Measurements from ENCODE around the gene SYTL5. TPM values are rescaled to one million over a fixed set of nuclear protein-coding genes. Genes with fewer than 3 reads are reported as not detected.

Gene SYTL5
- total RNA-seq, 3 donors from 2014 or later = 0.80 to 10.0 (median 3.9) TPM

DNA sequence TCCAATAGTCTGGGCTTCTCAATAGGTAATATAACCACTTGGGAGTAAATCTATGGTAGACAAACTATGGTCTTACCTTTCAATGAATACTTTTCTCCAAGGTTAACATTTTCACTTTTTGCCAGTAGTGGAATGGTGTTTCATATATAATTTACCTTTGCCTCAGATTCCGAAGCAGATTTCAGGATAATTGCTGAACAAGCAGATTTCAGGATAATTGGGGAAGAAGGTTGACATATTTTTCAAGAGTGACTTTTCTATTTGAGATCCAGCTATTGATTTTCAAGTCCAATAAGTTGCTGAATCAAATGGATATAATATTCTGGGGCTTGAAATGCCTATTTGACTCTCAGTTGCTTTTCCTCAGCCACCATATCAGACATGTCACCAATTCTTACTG is 63.6 kb downstream of the SYTL5 start:
- intact Hi-C loops (cut with DNase I; ENCODE audit: low total_unique reads) = no loop called here
- H3K27me3 ChIP-seq = peaks cover 0 to 13% of the 10 kb centered on the region in 2 donors
- no peak for TF ChIP-seq POLR2A (IDR thresholded peaks at IDR 0.05)
- no peak for TF ChIP-seq POLR2AphosphoS5 (IDR thresholded peaks at IDR 0.05)
- TF ChIP-seq CTCF (IDR thresholded peaks at IDR 0.05) = no peak
- no peaks in the 10 kb centered on the region for H3K36me3 ChIP-seq
- H3K9me3 ChIP-seq = no peaks in the 10 kb centered on the region
- H3K4me1 ChIP-seq = no peaks in the 10 kb centered on the region
- H3K4me3 ChIP-seq = no peak overlapping the region
- H3K27ac ChIP-seq = no peak overlapping the region
- DNase-seq (ENCODE audit: low spot score in 2 of 2) = no peak

DNA sequence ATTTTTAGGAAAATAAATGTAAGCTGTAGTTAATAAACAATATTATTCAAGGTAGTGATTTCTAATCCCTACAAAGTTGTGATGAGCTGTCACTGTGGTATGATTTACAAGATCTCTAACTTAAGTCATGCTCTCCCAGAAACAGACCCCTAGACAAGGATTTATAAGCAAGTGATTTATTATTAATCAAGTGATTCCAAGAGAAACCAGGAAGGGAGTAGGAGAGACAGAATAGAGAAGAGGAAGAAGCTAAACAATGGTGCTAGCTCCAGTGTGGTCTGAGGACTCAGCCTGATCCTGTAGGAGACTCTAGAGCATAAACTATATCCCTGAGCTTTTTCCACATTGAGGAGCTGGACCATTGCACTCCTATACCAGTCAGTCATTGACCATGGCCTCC is 73.1 kb downstream of the SYTL5 start:
- DNase-seq (ENCODE audit: low spot score in 2 of 2) = no peak
- no peaks in the 10 kb centered on the region for H3K36me3 ChIP-seq
- TF ChIP-seq POLR2A (IDR thresholded peaks at IDR 0.05) = no peak
- TF ChIP-seq CTCF (IDR thresholded peaks at IDR 0.05) = no peak
- no peak for TF ChIP-seq POLR2AphosphoS5 (IDR thresholded peaks at IDR 0.05)
- H3K9me3 ChIP-seq = no peaks in the 10 kb centered on the region
- no peaks in the 10 kb centered on the region for H3K4me1 ChIP-seq
- intact Hi-C loops (cut with DNase I; ENCODE audit: low total_unique reads) = no loop called here
- no peak overlapping the region for H3K27ac ChIP-seq
- no peak overlapping the region for H3K4me3 ChIP-seq
- peaks cover 0 to 32% of the 10 kb centered on the region in 2 donors for H3K27me3 ChIP-seq

DNA sequence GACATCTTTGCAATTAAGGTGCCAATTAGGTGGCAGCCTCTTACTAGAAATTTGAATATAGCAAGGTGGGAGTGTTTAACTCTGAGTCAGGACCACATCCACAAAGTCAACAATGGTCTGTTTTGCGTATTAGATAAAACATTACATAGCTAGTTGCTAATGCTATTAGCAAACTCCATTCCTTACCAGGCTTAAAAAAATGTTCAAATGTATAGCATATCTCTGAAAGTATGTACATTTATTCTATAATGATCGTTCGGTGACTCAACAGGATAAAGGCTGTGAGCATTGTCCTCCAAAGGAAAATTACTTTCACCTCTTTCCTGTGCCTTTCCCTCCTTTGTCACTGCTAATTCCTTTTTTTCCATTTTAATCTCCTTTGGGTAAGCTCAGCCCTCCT is 74.5 kb downstream of the SYTL5 start:
- Histone ChIP-seq H3K36me3 (no peaks in the 10 kb centered on the region), H3K9me3 (no peaks in the 10 kb centered on the region), H3K27ac (no peak overlapping the region), H3K4me1 (no peaks in the 10 kb centered on the region), H3K4me3 (no peak overlapping the region), H3K27me3 (peaks cover 0 to 29% of the 10 kb centered on the region in 2 donors)
- DNase-seq (ENCODE audit: low spot score in 2 of 2) = no peak
- TF ChIP-seq POLR2A (IDR thresholded peaks at IDR 0.05) (no peak), CTCF (IDR thresholded peaks at IDR 0.05) (no peak), POLR2AphosphoS5 (IDR thresholded peaks at IDR 0.05) (no peak)
- intact Hi-C loops (cut with DNase I; ENCODE audit: low total_unique reads) = no loop called here

- H3K36me3 ChIP-seq = no peaks in the 10 kb centered on the region
- no peak overlapping the region for H3K27ac ChIP-seq
- intact Hi-C loops (cut with DNase I; ENCODE audit: low total_unique reads) = no loop called here
- no peak overlapping the region for H3K4me3 ChIP-seq
- DNase-seq (ENCODE audit: low spot score in 2 of 2) = no peak
- no peak for TF ChIP-seq POLR2AphosphoS5 (IDR thresholded peaks at IDR 0.05)
- TF ChIP-seq POLR2A (IDR thresholded peaks at IDR 0.05) = no peak
- TF ChIP-seq CTCF (IDR thresholded peaks at IDR 0.05) = no peak
- no peaks in the 10 kb centered on the region for H3K9me3 ChIP-seq
- H3K27me3 ChIP-seq = peaks cover 0 to 36% of the 10 kb centered on the region in 2 donors
- H3K4me1 ChIP-seq = no peaks in the 10 kb centered on the region
Observed at GRCh38 chrX:38081909-38082308, 75.6 kb downstream of the SYTL5 start.

DNA sequence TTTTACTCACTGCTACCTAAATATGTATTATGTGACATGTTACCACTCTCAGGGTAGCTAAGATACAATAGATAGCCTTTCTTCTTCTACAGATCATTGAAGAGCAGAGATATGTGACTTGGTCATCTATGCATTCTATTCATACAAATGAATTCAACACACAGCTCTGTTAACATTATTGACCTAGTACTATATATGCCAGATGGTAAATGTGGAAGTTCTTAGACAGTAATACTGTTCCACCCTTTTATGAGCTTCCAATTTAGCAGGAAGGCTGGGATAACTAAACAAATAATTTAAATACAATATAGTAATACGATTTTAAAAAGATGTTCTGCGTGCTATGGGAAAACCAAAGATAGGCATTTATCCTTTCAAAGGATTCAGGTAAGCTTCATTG is 76.0 kb downstream of the SYTL5 start:
- Histone ChIP-seq H3K27ac (no peak overlapping the region), H3K36me3 (no peaks in the 10 kb centered on the region), H3K4me1 (no peaks in the 10 kb centered on the region), H3K4me3 (no peak overlapping the region), H3K9me3 (no peaks in the 10 kb centered on the region), H3K27me3 (peaks cover 0 to 38% of the 10 kb centered on the region in 2 donors)
- intact Hi-C loops (cut with DNase I; ENCODE audit: low total_unique reads) = no loop called here
- no peak for DNase-seq (ENCODE audit: low spot score in 2 of 2)
- TF ChIP-seq POLR2AphosphoS5 (IDR thresholded peaks at IDR 0.05) = no peak
- TF ChIP-seq POLR2A (IDR thresholded peaks at IDR 0.05) = no peak

DNA sequence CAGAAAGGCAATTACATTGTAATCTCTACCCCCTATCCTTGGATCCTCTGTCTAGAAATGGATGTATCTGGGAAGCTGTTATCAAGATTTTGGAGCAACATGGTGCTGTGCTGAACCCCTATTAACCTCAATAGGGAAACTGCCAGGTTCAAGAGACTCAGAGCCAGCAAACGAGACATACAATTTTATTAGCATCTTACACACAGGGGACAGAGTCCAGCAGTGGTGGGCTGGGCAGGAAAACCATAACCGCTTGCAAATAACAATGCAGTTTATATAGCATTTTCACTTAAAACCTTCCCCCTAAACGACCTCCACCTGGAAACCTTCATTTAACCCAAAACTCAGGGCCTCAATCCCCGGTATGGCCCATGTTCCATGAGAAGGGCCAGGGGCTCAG is 79.5 kb downstream of the SYTL5 start:
- no peak overlapping the region for H3K27ac ChIP-seq
- peaks cover 0 to 37% of the 10 kb centered on the region in 2 donors for H3K27me3 ChIP-seq
- no peak for TF ChIP-seq POLR2AphosphoS5 (IDR thresholded peaks at IDR 0.05)
- no peak for TF ChIP-seq CTCF (IDR thresholded peaks at IDR 0.05)
- no peaks in the 10 kb centered on the region for H3K36me3 ChIP-seq
- intact Hi-C loops (cut with DNase I; ENCODE audit: low total_unique reads) = no loop called here
- DNase-seq (ENCODE audit: low spot score in 2 of 2) = no peak
- H3K4me3 ChIP-seq = no peak overlapping the region
- no peaks in the 10 kb centered on the region for H3K9me3 ChIP-seq
- H3K4me1 ChIP-seq = no peaks in the 10 kb centered on the region
